Measurements from ENCODE around the gene LRRC8B. TPM values are rescaled to one million over a fixed set of nuclear protein-coding genes. Genes with fewer than 3 reads are reported as not detected.

Gene LRRC8B
- polyA plus RNA-seq, 3 donors: 4.5 to 9.1 (median 7.9) TPM

DNA sequence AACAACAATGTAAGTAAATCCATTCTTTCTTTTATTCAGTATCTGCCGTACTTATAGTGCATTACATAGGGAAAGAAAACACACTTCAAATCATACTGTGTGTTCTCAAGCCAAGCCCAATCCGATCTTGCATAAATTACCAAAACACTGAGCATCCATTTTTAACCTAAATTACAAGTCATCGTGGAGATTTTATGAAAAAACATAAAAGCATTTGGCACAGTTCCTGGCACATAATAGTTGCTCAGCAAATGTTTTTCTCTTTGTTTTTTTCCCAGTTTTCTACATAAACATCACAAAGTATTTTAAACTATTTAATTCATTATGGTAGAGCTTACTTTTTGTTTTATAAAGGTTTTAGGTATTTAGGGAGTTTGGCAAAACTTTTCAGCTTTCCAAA, 60.2 kb downstream of the LRRC8B start:
- H3K4me1 Mint-ChIP-seq: peaks cover 7% of the 10 kb centered on the region
- 100% methylated on average over 2 of the region's 3 CpGs for WGBS (ENCODE audit: insufficient coverage)
- Histone ChIP-seq H3K4me1 (ENCODE audit: control insufficient read depth in 1 of 2, insufficient read depth in 2 of 2, low read length in 2 of 2) (no peaks in the 10 kb centered on the region), H3K36me3 (replicated peaks in 1 of 2; ENCODE audit: control insufficient read depth in 1 of 2, insufficient read depth in 2 of 2, low read length in 2 of 2) (peaks cover 27 to 69% of the 10 kb centered on the region in 2 donors), H3K79me2 (ENCODE audit: insufficient read depth, low read length) (no peaks in the 10 kb centered on the region), H2AFZ (ENCODE audit: insufficient read depth, low read depth, low read length, poor library complexity, severe bottlenecking) (no peak overlapping the region), H3K4me3 (replicated peaks in 1 of 3; ENCODE audit: low read depth in 2 of 3, low read length in 3 of 3) (no peak overlapping the region), H3K27ac (ENCODE audit: low read depth in 1 of 2, low read length in 2 of 2) (no peak overlapping the region), H3K9ac (ENCODE audit: insufficient read depth, low read length, poor library complexity, severe bottlenecking) (no peak overlapping the region), H3K4me2 (replicated peaks; ENCODE audit: extremely low read depth, low read length, poor library complexity, severe bottlenecking) (no peak overlapping the region), H3K9me3 (replicated peaks in 1 of 2; ENCODE audit: control insufficient read depth in 1 of 2, insufficient read depth in 1 of 2, low read length in 2 of 2) (no peaks in the 10 kb centered on the region), H3K27me3 (ENCODE audit: control insufficient read depth in 2 of 2, insufficient read depth in 2 of 2, low read length in 2 of 2) (no peaks in the 10 kb centered on the region), H4K20me1 (ENCODE audit: insufficient read depth, low read length) (no peaks in the 10 kb centered on the region)
- H3K4me3 Mint-ChIP-seq: no peak overlapping the region
- intact Hi-C loops (cut with micrococcal nuclease): loop anchor here in 1 of 2 donors (5.0 kb wide), 1 partner anchor 47 kb away; no protein-coding TSS in a partner anchor
- no peaks in the 10 kb centered on the region for H3K9me3 Mint-ChIP-seq
- H3K27me3 Mint-ChIP-seq (ENCODE audit: low read depth in 3 of 3): no peaks in the 10 kb centered on the region
- no peak overlapping the region for H3K27ac Mint-ChIP-seq
- H3K36me3 Mint-ChIP-seq: peaks cover 63% of the 10 kb centered on the region in 2 donors
- TF ChIP-seq, protein P1, sequence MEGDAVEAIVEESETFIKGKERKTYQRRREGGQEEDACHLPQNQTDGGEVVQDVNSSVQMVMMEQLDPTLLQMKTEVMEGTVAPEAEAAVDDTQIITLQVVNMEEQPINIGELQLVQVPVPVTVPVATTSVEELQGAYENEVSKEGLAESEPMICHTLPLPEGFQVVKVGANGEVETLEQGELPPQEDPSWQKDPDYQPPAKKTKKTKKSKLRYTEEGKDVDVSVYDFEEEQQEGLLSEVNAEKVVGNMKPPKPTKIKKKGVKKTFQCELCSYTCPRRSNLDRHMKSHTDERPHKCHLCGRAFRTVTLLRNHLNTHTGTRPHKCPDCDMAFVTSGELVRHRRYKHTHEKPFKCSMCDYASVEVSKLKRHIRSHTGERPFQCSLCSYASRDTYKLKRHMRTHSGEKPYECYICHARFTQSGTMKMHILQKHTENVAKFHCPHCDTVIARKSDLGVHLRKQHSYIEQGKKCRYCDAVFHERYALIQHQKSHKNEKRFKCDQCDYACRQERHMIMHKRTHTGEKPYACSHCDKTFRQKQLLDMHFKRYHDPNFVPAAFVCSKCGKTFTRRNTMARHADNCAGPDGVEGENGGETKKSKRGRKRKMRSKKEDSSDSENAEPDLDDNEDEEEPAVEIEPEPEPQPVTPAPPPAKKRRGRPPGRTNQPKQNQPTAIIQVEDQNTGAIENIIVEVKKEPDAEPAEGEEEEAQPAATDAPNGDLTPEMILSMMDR (IDR thresholded peaks at IDR 0.05): no peak
- no peak for DNase-seq

DNA sequence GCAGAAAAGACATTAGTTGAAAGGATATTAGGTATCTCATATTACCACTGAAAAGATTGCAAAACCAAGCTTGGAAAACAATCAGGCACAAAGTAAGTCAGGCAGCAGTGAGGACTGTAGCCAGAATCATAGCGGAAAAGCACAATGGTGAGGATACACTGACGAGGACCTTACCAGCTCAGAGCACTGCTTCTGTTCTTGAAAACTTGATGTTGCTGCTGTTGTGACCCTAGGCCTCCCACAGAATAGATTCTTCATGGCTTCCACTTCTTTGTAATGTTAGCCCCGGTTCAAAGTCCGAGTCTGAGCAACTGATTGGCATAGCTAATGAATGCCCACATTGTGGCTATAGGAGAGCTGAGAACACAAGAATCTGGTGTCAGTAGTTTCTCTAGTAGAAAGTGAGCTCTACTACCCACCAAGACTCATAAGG, 63.1 kb downstream of the LRRC8B start:
- DNase-seq: no peak
- H3K4me1 Mint-ChIP-seq: peaks cover 17% of the 10 kb centered on the region
- 100% methylated on average over 2 of the region's 4 CpGs for WGBS (ENCODE audit: insufficient coverage)
- Histone ChIP-seq H4K20me1 (ENCODE audit: insufficient read depth, low read length) (peaks cover 17% of the 10 kb centered on the region), H3K79me2 (ENCODE audit: insufficient read depth, low read length) (peaks cover 4% of the 10 kb centered on the region), H3K27ac (ENCODE audit: low read depth in 1 of 2, low read length in 2 of 2) (no peak overlapping the region), H3K4me2 (replicated peaks; ENCODE audit: extremely low read depth, low read length, poor library complexity, severe bottlenecking) (no peak overlapping the region), H3K36me3 (replicated peaks in 1 of 2; ENCODE audit: control insufficient read depth in 1 of 2, insufficient read depth in 2 of 2, low read length in 2 of 2) (peaks cover 21 to 39% of the 10 kb centered on the region in 2 donors), H3K9ac (ENCODE audit: insufficient read depth, low read length, poor library complexity, severe bottlenecking) (no peak overlapping the region), H3K27me3 (ENCODE audit: control insufficient read depth in 2 of 2, insufficient read depth in 2 of 2, low read length in 2 of 2) (no peaks in the 10 kb centered on the region), H3K4me3 (replicated peaks in 1 of 3; ENCODE audit: low read depth in 2 of 3, low read length in 3 of 3) (no peak overlapping the region), H3K4me1 (ENCODE audit: control insufficient read depth in 1 of 2, insufficient read depth in 2 of 2, low read length in 2 of 2) (peaks cover 4 to 10% of the 10 kb centered on the region in 2 donors), H2AFZ (ENCODE audit: insufficient read depth, low read depth, low read length, poor library complexity, severe bottlenecking) (no peak overlapping the region), H3K9me3 (replicated peaks in 1 of 2; ENCODE audit: control insufficient read depth in 1 of 2, insufficient read depth in 1 of 2, low read length in 2 of 2) (no peaks in the 10 kb centered on the region)
- no peaks in the 10 kb centered on the region for H3K9me3 Mint-ChIP-seq
- intact Hi-C loops (cut with micrococcal nuclease): no loop called here
- no peak overlapping the region for H3K27ac Mint-ChIP-seq
- peaks cover 38 to 42% of the 10 kb centered on the region in 2 donors for H3K36me3 Mint-ChIP-seq
- no peaks in the 10 kb centered on the region for H3K27me3 Mint-ChIP-seq (ENCODE audit: low read depth in 3 of 3)
- H3K4me3 Mint-ChIP-seq: no peak overlapping the region
- TF ChIP-seq, protein P1 (IDR thresholded peaks at IDR 0.05): no peak
